Esophagus muscularis mucosa (tissue), 3 donors: Measurements from ENCODE around the gene PLEKHG4B.

Experiments
- EP300 ChIP-seq: sonication (generic); formaldehyde crosslinking; IDR thresholded peaks from one replicate; pipeline ENCODE4 v1.6.1; 2017; ENCODE audit warnings: antibody characterized with exemption
- TF ChIP-seq, protein P1 (sequence below), 3 experiments: fragments of 200-600 bp in 2 of 3; fragments of 450-650 bp in 1 of 3; sonication (generic) in 2 of 3; IDR thresholded peaks; one replicate each; pipeline ENCODE4 v1.5.1; 2017 to 2019; ENCODE audit warnings: antibody characterized with exemption in 3 of 3, mild to moderate bottlenecking in 2 of 3, moderate library complexity in 1 of 3

DNA sequence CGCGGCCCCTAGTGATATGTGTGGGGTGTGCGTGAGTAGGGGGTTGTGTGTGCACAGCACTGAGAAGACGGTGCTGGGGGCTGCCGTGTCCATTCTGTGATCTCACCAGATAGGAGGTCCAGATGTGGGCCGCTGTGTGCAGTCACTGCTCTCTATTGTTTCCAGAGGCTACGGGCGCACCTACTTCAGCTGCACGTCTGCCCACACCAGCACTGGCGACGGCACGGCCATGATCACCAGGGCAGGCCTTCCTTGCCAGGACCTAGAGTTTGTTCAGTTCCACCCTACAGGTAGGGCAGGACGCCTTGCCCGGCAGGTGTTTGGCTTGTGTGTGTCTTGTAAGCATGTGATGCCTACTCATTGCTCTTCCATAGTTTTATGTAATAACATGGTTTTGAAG lies 138.7 kb downstream of the PLEKHG4B start:
- TF ChIP-seq, protein P1, sequence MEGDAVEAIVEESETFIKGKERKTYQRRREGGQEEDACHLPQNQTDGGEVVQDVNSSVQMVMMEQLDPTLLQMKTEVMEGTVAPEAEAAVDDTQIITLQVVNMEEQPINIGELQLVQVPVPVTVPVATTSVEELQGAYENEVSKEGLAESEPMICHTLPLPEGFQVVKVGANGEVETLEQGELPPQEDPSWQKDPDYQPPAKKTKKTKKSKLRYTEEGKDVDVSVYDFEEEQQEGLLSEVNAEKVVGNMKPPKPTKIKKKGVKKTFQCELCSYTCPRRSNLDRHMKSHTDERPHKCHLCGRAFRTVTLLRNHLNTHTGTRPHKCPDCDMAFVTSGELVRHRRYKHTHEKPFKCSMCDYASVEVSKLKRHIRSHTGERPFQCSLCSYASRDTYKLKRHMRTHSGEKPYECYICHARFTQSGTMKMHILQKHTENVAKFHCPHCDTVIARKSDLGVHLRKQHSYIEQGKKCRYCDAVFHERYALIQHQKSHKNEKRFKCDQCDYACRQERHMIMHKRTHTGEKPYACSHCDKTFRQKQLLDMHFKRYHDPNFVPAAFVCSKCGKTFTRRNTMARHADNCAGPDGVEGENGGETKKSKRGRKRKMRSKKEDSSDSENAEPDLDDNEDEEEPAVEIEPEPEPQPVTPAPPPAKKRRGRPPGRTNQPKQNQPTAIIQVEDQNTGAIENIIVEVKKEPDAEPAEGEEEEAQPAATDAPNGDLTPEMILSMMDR (IDR thresholded peaks at IDR 0.05), result no peak
- no peak for TF ChIP-seq EP300
